ENCODE results near the gene FPR1. TPM values are rescaled to one million over a fixed set of nuclear protein-coding genes. Genes with fewer than 3 reads are reported as not detected.

Gene FPR1
- total and polyA plus RNA-seq, 2 of the 4 experiments (the other 2 are of a cell fraction): not detected

- H3K9ac ChIP-seq (ENCODE audit: low read depth, low read length): no peak overlapping the region
- H2BK20ac ChIP-seq (ENCODE audit: low read depth, low read length): no peak overlapping the region
- H2BK5ac ChIP-seq (ENCODE audit: low read depth, low read length, poor library complexity, severe bottlenecking): no peak overlapping the region
- DNase-seq (no peak), ATAC-seq (ENCODE audit: low read depth) (no peak)
- H2AFZ ChIP-seq (replicated peaks; ENCODE audit: low read length, poor library complexity): no peak overlapping the region
- no peak overlapping the region for H2BK120ac ChIP-seq (ENCODE audit: low read depth, low read length)
- intact Hi-C loops (cut with micrococcal nuclease) (no loop called here), dilution Hi-C loops (cut with HindIII; ENCODE audit: low sequenced_read_pairs, unreplicated experiment) (no loop called here), in situ Hi-C loops (cut with MboI; ENCODE audit: low sequenced_read_pairs) (no loop called here)
- 44% methylated on average over 4 of the region's 7 CpGs; no CpG with 5 or more reads in 1 of the 2 experiments for WGBS, 2 experiments (ENCODE audit: extremely low coverage in 2 of 2, insufficient read length in 1 of 2)
- H3K27me3 ChIP-seq (ENCODE audit: control insufficient read depth, insufficient read depth, low read length): no peaks in the 10 kb centered on the region
- no peaks in the 10 kb centered on the region for H3K9me1 ChIP-seq (ENCODE audit: insufficient read depth, low read length)
- H3K4me2 ChIP-seq (ENCODE audit: low read depth, low read length): no peak overlapping the region
- H4K91ac ChIP-seq (ENCODE audit: insufficient read depth, low read depth, low read length): no peak overlapping the region
- H4K20me1 ChIP-seq (ENCODE audit: insufficient read depth, low read length): no peaks in the 10 kb centered on the region
- ChIA-PET CTCF (no interaction called here), POLR2A (ENCODE audit: unreplicated experiment) (no interaction called here)
- H3K18ac ChIP-seq (ENCODE audit: low read depth, low read length): no peak overlapping the region
- H2AK9ac ChIP-seq (replicated peaks; ENCODE audit: low read depth, low read length, poor library complexity): no peak overlapping the region
- no peak overlapping the region for H2BK15ac ChIP-seq (ENCODE audit: low read depth, low read length)
- no peak overlapping the region for H3K4ac ChIP-seq (ENCODE audit: low read depth, low read length)
- no peak overlapping the region for H4K5ac ChIP-seq (ENCODE audit: low read depth, low read length)
- H3K9me3 ChIP-seq (ENCODE audit: control insufficient read depth, insufficient read depth, low read length): peaks cover 4% of the 10 kb centered on the region; the same call in 1 of the 2 replicates
- H3K27ac ChIP-seq (ENCODE audit: insufficient read depth, low read length): no peak overlapping the region
- no peak overlapping the region for H3K4me3 ChIP-seq (ENCODE audit: insufficient read depth, low read depth, low read length)
- H3K56ac ChIP-seq (ENCODE audit: extremely low read depth, insufficient read depth, low read length): no peak overlapping the region
- no peak for TF ChIP-seq ELK1 (IDR thresholded peaks at IDR 0.05; ENCODE audit: borderline replicate concordance, low read depth, low read length)
- TF ChIP-seq RCOR1 (IDR thresholded peaks at IDR 0.05; ENCODE audit: insufficient replicate concordance, low read length): no peak
- TF ChIP-seq NFE2L2 (IDR thresholded peaks at IDR 0.05; ENCODE audit: low read depth, low read length): no peak
- TF ChIP-seq POLR2A (IDR thresholded peaks at IDR 0.05; ENCODE audit: low read depth, low read length): no peak
- TF ChIP-seq CEBPB (IDR thresholded peaks at IDR 0.05; ENCODE audit: low read depth, low read length): no peak
- TF ChIP-seq BHLHE40 (IDR thresholded peaks at IDR 0.05; ENCODE audit: low read depth, low read length): no peak
- no peak for TF ChIP-seq MAFK (IDR thresholded peaks at IDR 0.05; ENCODE audit: low read depth, low read length)
- no peak for TF ChIP-seq RFX5 (IDR thresholded peaks at IDR 0.05; ENCODE audit: low read depth, low read length)
- no peak for TF ChIP-seq RAD21 (IDR thresholded peaks at IDR 0.05; ENCODE audit: low read length)
- no peak overlapping the region for H3K14ac ChIP-seq (replicated peaks; ENCODE audit: low read depth, low read length)
- H3K36me3 ChIP-seq (ENCODE audit: control insufficient read depth, insufficient read depth, low read length): no peaks in the 10 kb centered on the region
- no peaks in the 10 kb centered on the region for H3K4me1 ChIP-seq (ENCODE audit: control insufficient read depth, insufficient read depth, low read length)
- H3K79me1 ChIP-seq (ENCODE audit: low read depth in 1 of 2, low read length in 2 of 2): no peaks in the 10 kb centered on the region
- H4K8ac ChIP-seq (ENCODE audit: low read depth in 2 of 2, low read length in 2 of 2): no peak overlapping the region
- H3K23ac ChIP-seq (ENCODE audit: low read depth, low read length): no peak overlapping the region
- BruUV-seq (replicated peaks): no TSS peak
- H2AK5ac ChIP-seq (ENCODE audit: low read depth, low read length): no peak overlapping the region
These were observed 1.1 kb downstream of the FPR1 start for GRCh38 chr19:51750400-51751094.
